GM12878 (cell line): Measurements from ENCODE around the gene TMEM176B. TPM values are rescaled to one million over a fixed set of nuclear protein-coding genes. Genes with fewer than 3 reads are reported as not detected.

Experiments used
- ATAC-seq: fragments of 200-7000 bp; cut with Tn5 transposase; 3 replicates; pipeline ENCODE4 v1.9.1; 2020; ENCODE audit warnings: mild to moderate bottlenecking, moderate library complexity
- BruUV-seq: library from RNA; stranded (reverse); fragments of 400-500 nt; replicated peaks from 2 replicates; lab custom pipeline; 2021; lab: Mats Ljungman, UMichigan
- CTCF ChIA-PET: fragments of 300-600 bp; sonication (Branson Sonifier 250); formaldehyde crosslinking; extraction: SDS; loops from one replicate; lab custom pipeline; 2021; ENCODE audit warnings: inconsistent platforms; lab: Yijun Ruan, JAX
- POLR2A ChIA-PET: fragments of 350-600 bp; formaldehyde crosslinking; extraction: SDS; loops from one replicate; lab custom pipeline; 2021; ENCODE audit warnings: inconsistent platforms; lab: Charles Lee
- RAD21 ChIA-PET: fragments of 300-600 bp; sonication (Branson Sonifier 250); formaldehyde crosslinking; loops from one replicate; lab custom pipeline; 2023; ENCODE audit warnings: antibody characterized with exemption; ENCODE audit not compliant: unreplicated experiment; lab: Charles Lee
- SMC1A ChIA-PET: fragments of 300-600 bp; sonication (Branson Sonifier 250); formaldehyde crosslinking; loops from one replicate; lab custom pipeline; 2023; ENCODE audit not compliant: unreplicated experiment, uncharacterized antibody; lab: Charles Lee
- DNase-seq: peaks from one replicate; pipeline ENCODE4 v3.0.0-alpha.2; 2011; ENCODE audit warnings: low read depth, low spot score
- FAIRE-seq: peaks from 3 replicates; lab custom pipeline; 2011; peaks lifted over from hg19 to GRCh38; lab: Jason Lieb, UNC
- H2AFZ ChIP-seq: 2 replicates; pipeline ENCODE4 v1.6.0; 2011; ENCODE audit warnings: low read depth, low read length, control low read depth; ENCODE audit not compliant: control insufficient read depth
- H3K27ac ChIP-seq: 2 replicates; pipeline ENCODE4 v1.5.1; 2011; ENCODE audit warnings: control low read depth; ENCODE audit not compliant: control insufficient read depth, insufficient read depth
- H3K27me3 ChIP-seq, 2 experiments: replicated peaks in 1 of 2; 2 replicates each; pipeline versions ENCODE4 v1.6.0 to v1.6.1; 2011; ENCODE audit warnings: low read length in 1 of 2; ENCODE audit not compliant: control insufficient read depth in 2 of 2, insufficient read depth in 2 of 2
- H3K36me3 ChIP-seq, 2 experiments: 2 replicates each; pipeline ENCODE4 v1.5.1; 2011; ENCODE audit warnings: low read length in 1 of 2; ENCODE audit not compliant: control insufficient read depth in 2 of 2, insufficient read depth in 2 of 2
- H3K4me1 ChIP-seq: 2 replicates; pipeline ENCODE4 v1.6.1; 2011; ENCODE audit warnings: mild to moderate bottlenecking, low read length, moderate library complexity, mixed read lengths; ENCODE audit not compliant: control insufficient read depth, insufficient read depth
- H3K4me2 ChIP-seq: 2 replicates; pipeline ENCODE4 v1.6.0; 2011; ENCODE audit warnings: control low read depth; ENCODE audit not compliant: control insufficient read depth, insufficient read depth
- H3K4me3 ChIP-seq: fragments of 200-600 bp; sonication (generic); 2 replicates; pipeline ENCODE4 v1.5.1; 2016
- H3K79me2 ChIP-seq: 2 replicates; pipeline ENCODE4 v1.6.0; 2011; ENCODE audit warnings: low read length; ENCODE audit not compliant: control insufficient read depth, insufficient read depth
- H3K9ac ChIP-seq: 2 replicates; pipeline ENCODE4 v1.8.0; 2011; ENCODE audit warnings: low read length, control low read depth, mixed read lengths; ENCODE audit not compliant: control insufficient read depth, insufficient read depth
- H3K9me3 ChIP-seq: replicated peaks from 3 replicates; pipeline ENCODE4 v1.5.1; 2011; ENCODE audit warnings: mild to moderate bottlenecking, low read length; ENCODE audit not compliant: control insufficient read depth, insufficient read depth
- H4K20me1 ChIP-seq: 2 replicates; pipeline ENCODE4 v1.6.0; 2011; ENCODE audit not compliant: control insufficient read depth, insufficient read depth
- ATF3 ChIP-seq: IDR thresholded peaks from 2 replicates; pipeline ENCODE4 v1.6.1; 2011; ENCODE audit warnings: low read depth, mild to moderate bottlenecking, low read length, moderate library complexity, borderline replicate concordance; ENCODE audit errors: extremely low read depth
- CREB1 ChIP-seq: IDR thresholded peaks from 2 replicates; pipeline ENCODE4 v1.6.1; 2012; ENCODE audit warnings: low read depth, mild to moderate bottlenecking, inconsistent platforms
- CREM ChIP-seq: IDR thresholded peaks from 2 replicates; pipeline ENCODE4 v1.6.1; 2014; ENCODE audit warnings: antibody characterized with exemption, low read depth
- E4F1 ChIP-seq: fragments of 450-650 bp; IDR thresholded peaks from 2 replicates; pipeline ENCODE4 v1.6.1; 2018; ENCODE audit warnings: borderline replicate concordance, mild to moderate bottlenecking; ENCODE audit not compliant: partially characterized antibody
- GABPA ChIP-seq: IDR thresholded peaks from 2 replicates; pipeline ENCODE4 v1.6.1; 2014; ENCODE audit warnings: antibody characterized with exemption, low read depth, mild to moderate bottlenecking, inconsistent platforms
- MEF2A ChIP-seq: IDR thresholded peaks from 2 replicates; pipeline ENCODE4 v1.6.1; 2011; ENCODE audit warnings: low read depth, mild to moderate bottlenecking, low read length, moderate library complexity; ENCODE audit not compliant: insufficient read depth
- POLR2A ChIP-seq: IDR thresholded peaks from 2 replicates; pipeline ENCODE4 v1.6.1; 2011; ENCODE audit warnings: low read depth, mild to moderate bottlenecking, low read length
- RFX5 ChIP-seq: IDR thresholded peaks from 2 replicates; pipeline ENCODE4 v1.6.1; 2011; ENCODE audit warnings: low read depth, low read length, improper control_type of control experiment
- SMAD1 ChIP-seq: fragments of 450-650 bp; IDR thresholded peaks from 2 replicates; pipeline ENCODE4 v1.6.1; 2018; ENCODE audit warnings: mild to moderate bottlenecking, low read depth; ENCODE audit not compliant: partially characterized antibody
- TBL1XR1 ChIP-seq: IDR thresholded peaks from 2 replicates; pipeline ENCODE4 v1.6.1; 2012; ENCODE audit warnings: low read depth, low read length, improper control_type of control experiment
- TCF3 ChIP-seq: IDR thresholded peaks from 2 replicates; pipeline ENCODE4 v1.6.1; 2012; ENCODE audit warnings: low read depth, mild to moderate bottlenecking, low read length, borderline replicate concordance; ENCODE audit not compliant: insufficient read depth
- TCF7 ChIP-seq: IDR thresholded peaks from 2 replicates; pipeline ENCODE4 v1.6.1; 2014; ENCODE audit warnings: antibody characterized with exemption, borderline replicate concordance
- ZZZ3 ChIP-seq: IDR thresholded peaks from 2 replicates; pipeline ENCODE4 v1.6.1; 2011; ENCODE audit warnings: low read depth; ENCODE audit not compliant: control insufficient read depth, insufficient read length
- WGBS: methylation state at CpG from one replicate; pipeline ENCODE4 v1.1.6; 2016; ENCODE audit warnings: low lambda C conversion rate; ENCODE audit not compliant: insufficient replicate concordance, insufficient coverage; ENCODE audit errors: missing lambda C conversion rate; 5-methylcytosine and 5-hydroxymethylcytosine counted together
- in situ Hi-C: fragments of 300-500 bp; cut with MboI; formaldehyde crosslinking; loops from 9 replicates; pipeline ENCODE4 v1.14.3; 2018; ENCODE audit warnings: mixed read lengths
- intact Hi-C: fragments of 100-400 bp; cut with micrococcal nuclease; formaldehyde crosslinking; loops from one replicate; pipeline ENCODE4 v1.14.2; 2022; ENCODE audit not compliant: unreplicated experiment
- polyA plus RNA-seq, 11 experiments: library from polyadenylated mRNA; depleted of rRNA in 4 of 11; unstranded in 6 of 11; stranded (reverse) in 5 of 11; fragments of >200 nt; fragmentation: Nextera tagmentation in 4 of 11; fragmentation: Illumina TruSeq in 1 of 11; extraction: Ambion mirVana in 4 of 11; extraction: Trizol in 1 of 11; gene quantifications; 1 replicate in 1 of 11; 2 replicates in 10 of 11; pipeline versions ENCODE4 v1.2.1 to v1.2.3, GENCODE V29; 2011 to 2016; ENCODE audit warnings: inconsistent platforms in 2 of 11, missing spikeins in 2 of 11, low read depth in 1 of 11
- total RNA-seq, 4 experiments: library from RNA; depleted of rRNA in 3 of 4; stranded (reverse); fragments of >200 nt in 3 of 4; fragmentation: Illumina TruSeq in 1 of 4; extraction: Trizol in 1 of 4; gene quantifications; 2 replicates each; pipeline versions ENCODE4 v1.2.1 to v1.2.3, GENCODE V29; 2013 to 2021

The TMEM176B gene
- total and polyA plus RNA-seq, 10 of the 15 experiments (the other 5 are each of a cell fraction or from before 2014, with no cell fraction given): 0.05 to 0.40 (median 0.20) TPM; not detected in 4

GRCh38 chr7:150842716-150843115, 42.6 kb upstream of the TMEM176B start:
- CTCF ChIA-PET: interaction anchor here (0.8 kb wide), 1 partner anchor 34 kb away, joined by 3 read pairs; no protein-coding TSS in a partner anchor
- H2AFZ ChIP-seq: no peak overlapping the region
- no TSS peak for BruUV-seq
- in situ Hi-C loops (no loop called here), intact Hi-C loops (no loop called here)
- FAIRE-seq (no peak), ATAC-seq (no peak), DNase-seq (no peak)
- RAD21 ChIA-PET: no interaction called here
- no peaks in the 10 kb centered on the region for H4K20me1 ChIP-seq
- H3K9ac ChIP-seq: no peak overlapping the region
- no peak overlapping the region for H3K4me2 ChIP-seq
- no peaks in the 10 kb centered on the region for H3K36me3 ChIP-seq
- TF ChIP-seq GABPA (no peak), CREB1 (no peak), TCF3 (no peak), E4F1 (no peak), ZZZ3 (no peak), RFX5 (no peak), POLR2A (no peak), MEF2A (no peak), CREM (no peak), SMAD1 (no peak), TCF7 (no peak), ATF3 (no peak), TBL1XR1 (no peak)
- 9% methylated on average over 4 of the region's 4 CpGs for WGBS
- POLR2A ChIA-PET: no interaction called here
- peaks cover 2 to 3% of the 10 kb centered on the region in 2 experiments; a peak in 3 of 4 replicates for H3K27me3 ChIP-seq
- SMC1A ChIA-PET: interaction anchor here (1.4 kb wide), 1 partner anchor 11 kb away, joined by 3 read pairs; no protein-coding TSS in a partner anchor
- no peaks in the 10 kb centered on the region for H3K9me3 ChIP-seq
- H3K27ac ChIP-seq: no peak overlapping the region
- no peaks in the 10 kb centered on the region for H3K79me2 ChIP-seq
- H3K4me1 ChIP-seq: no peaks in the 10 kb centered on the region
- no peak overlapping the region for H3K4me3 ChIP-seq
